HuH-7 (cell line): Measurements from ENCODE around the gene TEKT3.
A peak's percentile ranks its signal among the peaks of the same experiment; 100 is the strongest.

Source experiments
- DNase-seq: peaks from one replicate; pipeline ENCODE4 v3.0.0; 2011; ENCODE audit warnings: low spot score

Gene TEKT3

GRCh38 chr17:15341385-15341849, at the start of gene TEKT3:
Gene TEKT3 (minus strand): TSS chr17:15341597. CDS start chr17:15331585, 10,012 bp downstream.
- DNase-seq = peak; percentile 60

GRCh38 chr17:15388356-15389041, 47.1 kb upstream of the TEKT3 start:
- no peak for DNase-seq

GRCh38 chr17:15386083-15386482, 44.7 kb upstream of the TEKT3 start:
- DNase-seq = no peak

GRCh38 chr17:15385305-15385704, 43.9 kb upstream of the TEKT3 start:
- DNase-seq = no peak

GRCh38 chr17:15384142-15384787, 42.9 kb upstream of the TEKT3 start:
- DNase-seq = no peak

- DNase-seq = no peak
Measured at GRCh38 chr17:15382914-15383313, 41.5 kb upstream of the TEKT3 start.

- DNase-seq = no peak
Measured at GRCh38 chr17:15381707-15382106, 40.3 kb upstream of the TEKT3 start.

GRCh38 chr17:15380446-15380845, 39.0 kb upstream of the TEKT3 start:
- no peak for DNase-seq

- no peak for DNase-seq
Measured at GRCh38 chr17:15379659-15380058, 38.3 kb upstream of the TEKT3 start.

- DNase-seq = no peak
Measured at GRCh38 chr17:15378243-15378642, 36.8 kb upstream of the TEKT3 start.

GRCh38 chr17:15377616-15378015, 36.2 kb upstream of the TEKT3 start:
- peak; percentile 71 for DNase-seq

- DNase-seq = no peak
Measured at GRCh38 chr17:15377200-15377599, 35.8 kb upstream of the TEKT3 start.

GRCh38 chr17:15371376-15372130, 30.2 kb upstream of the TEKT3 start:
- no peak for DNase-seq

GRCh38 chr17:15368600-15368999, 27.2 kb upstream of the TEKT3 start:
- DNase-seq = no peak

- no peak for DNase-seq
Measured at GRCh38 chr17:15366026-15366425, 24.6 kb upstream of the TEKT3 start.

- DNase-seq = no peak
Measured at GRCh38 chr17:15364615-15365014, 23.2 kb upstream of the TEKT3 start.

- DNase-seq = no peak
Measured at GRCh38 chr17:15363702-15364101, 22.3 kb upstream of the TEKT3 start.

- DNase-seq = no peak
Measured at GRCh38 chr17:15361592-15361991, 20.2 kb upstream of the TEKT3 start.

- DNase-seq = no peak
Measured at GRCh38 chr17:15361151-15361550, 19.8 kb upstream of the TEKT3 start.

- DNase-seq = peak; percentile 62
Measured at GRCh38 chr17:15354256-15354655, 12.9 kb upstream of the TEKT3 start.

GRCh38 chr17:15351925-15352324, 10.5 kb upstream of the TEKT3 start:
- no peak for DNase-seq

- no peak for DNase-seq
Measured at GRCh38 chr17:15351478-15351840, 10.1 kb upstream of the TEKT3 start.
